T-helper 2 cell (primary cell): ENCODE data around the gene FCN1.
"Not testable (repeated sequence)": the region's sequence is repeated elsewhere in the genome, so short reads cannot be mapped to it uniquely, and the experiment has no call there.

Experiments used
- DNase-seq, 5 experiments: peaks; one replicate each; pipeline versions ENCODE4 v3.0.0 to v3.0.0-alpha.2; 2012 to 2022
- total RNA-seq, 2 donors: gene quantifications; one replicate each; lab custom pipeline; 2026; lab: John Stamatoyannopoulos, UW

The FCN1 gene
- 0 reads per million in 2 donors for total RNA-seq

DNA sequence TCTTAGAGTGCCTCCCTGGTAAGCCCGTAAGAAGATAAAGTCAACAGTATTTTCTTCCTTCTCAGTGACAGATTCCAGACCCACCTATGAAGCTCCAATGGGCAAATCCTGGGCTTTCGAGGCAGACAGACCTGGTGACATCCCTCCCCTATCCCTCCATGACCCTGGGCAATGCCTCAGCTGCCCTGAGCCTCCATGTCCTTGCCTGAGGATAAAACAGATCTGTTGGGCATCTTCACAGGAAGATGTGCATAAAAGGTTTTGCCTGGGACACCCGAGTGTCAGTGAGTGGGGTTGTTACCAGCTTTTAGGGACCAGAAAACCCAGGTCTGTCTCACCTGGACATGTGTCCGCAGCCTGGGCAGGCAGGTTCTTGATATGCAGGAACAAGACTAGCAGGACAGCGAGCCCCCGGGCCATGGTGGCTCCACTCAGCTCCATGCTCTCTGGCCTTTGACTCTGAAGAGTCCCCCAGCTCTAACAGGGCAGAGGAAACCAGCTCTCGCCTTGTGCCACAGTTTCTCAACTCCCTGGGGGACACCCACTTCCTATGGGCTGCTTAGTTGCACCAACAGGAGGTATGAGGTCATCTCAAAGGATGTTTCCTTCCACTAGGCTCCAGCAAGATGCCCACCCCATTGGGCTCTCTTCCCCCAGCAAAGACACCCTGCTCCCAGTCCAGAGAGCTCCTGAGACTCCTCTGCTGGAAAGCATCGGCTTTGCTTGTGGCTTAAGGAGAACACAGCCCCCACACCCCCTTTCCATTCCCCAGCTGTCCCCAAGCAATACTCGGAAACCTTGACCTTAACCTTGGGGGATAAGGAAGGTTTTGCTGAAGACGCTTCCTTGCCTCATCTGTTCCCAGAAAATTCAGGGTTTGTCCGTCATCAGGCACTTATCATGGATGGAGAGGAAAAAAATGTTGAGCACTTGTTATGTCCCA is at the start of gene FCN1:
Gene FCN1 (minus strand): TSS at position 482 of the 943 bp plus-strand sequence. CDS start 41 bp downstream, at position 441.
- no peak for DNase-seq

DNA sequence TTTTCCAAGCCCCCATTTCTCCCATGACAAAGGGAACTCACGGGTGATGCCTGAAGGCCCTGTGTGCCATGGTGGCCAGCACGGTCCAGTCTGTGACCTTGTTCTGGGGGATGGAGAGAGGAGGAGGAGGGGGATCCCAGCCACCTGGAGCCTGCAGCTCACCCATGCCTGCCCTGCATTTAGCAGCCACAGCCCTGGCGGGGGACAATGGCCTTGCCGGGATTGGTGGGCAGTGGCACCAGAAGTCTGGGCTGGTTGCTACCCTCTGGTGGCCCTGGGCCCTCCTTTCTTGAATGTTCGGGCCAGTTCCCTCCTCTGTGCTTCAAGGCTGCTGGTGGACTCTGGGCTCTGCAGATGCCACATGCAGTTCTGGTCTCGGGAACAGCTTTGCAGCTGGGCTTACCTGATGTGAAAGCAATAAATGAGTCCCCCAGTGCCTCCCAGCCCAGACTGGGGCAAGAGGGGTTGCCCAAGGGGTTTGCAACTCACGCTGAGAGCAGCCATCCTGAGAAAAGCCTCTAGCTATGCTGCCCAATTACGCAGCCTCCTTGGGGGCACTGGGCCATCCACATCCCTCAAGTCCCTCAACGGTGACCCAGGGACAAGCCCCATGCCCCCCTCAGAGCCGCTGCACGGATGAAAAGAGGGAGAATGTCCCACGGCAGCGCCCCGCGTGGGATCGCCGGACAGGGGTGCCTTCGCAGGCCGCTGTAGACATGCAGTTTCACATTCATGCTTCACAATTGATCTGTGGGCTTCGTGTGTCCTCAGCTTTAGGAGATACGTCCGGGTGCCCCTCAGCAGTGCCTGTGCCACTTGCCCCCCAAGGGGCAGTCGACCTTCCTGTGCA is 49.2 kb upstream of the FCN1 start:
- DNase-seq, result no peak

DNA sequence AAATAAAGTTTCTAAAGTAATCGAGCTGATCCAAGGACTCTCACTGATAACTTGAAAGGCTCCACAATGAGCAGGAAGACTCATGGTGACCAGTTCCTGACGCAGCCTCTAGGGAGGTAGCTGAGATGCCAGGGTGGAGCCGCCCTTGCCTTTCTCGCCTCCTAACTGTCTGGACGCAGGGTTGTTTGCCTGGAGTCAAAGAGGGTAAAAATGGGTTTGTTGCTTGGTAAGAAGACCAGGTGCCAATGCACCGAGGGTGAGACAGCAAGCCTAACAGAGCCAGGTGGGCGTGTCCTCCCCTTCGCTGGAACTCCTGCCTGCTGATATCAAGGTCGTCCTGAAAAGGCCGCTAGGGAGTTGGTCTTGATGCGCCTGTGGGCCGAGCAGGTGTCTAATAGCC is 48.6 kb upstream of the FCN1 start:
- DNase-seq, result no peak

DNA sequence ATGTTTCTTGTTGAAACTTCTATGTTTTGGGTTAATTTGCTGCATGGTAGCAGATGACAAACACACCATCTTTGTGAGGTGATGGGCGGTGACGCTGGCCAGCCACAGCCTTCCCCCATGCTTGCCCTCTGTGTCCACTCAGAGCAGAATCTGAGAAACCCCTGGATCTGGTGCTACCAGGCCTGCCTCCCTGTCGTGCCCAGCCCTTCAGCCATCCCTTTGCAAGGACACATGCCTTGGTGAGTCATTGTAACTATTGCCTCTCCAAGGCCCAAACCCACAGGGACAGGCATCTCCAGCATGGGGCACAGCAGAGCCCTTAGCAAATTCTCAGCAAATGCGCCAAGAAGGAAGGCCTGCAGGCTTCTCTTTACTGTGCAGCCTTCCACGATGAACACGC is 48.1 kb upstream of the FCN1 start:
- DNase-seq, result no peak

DNA sequence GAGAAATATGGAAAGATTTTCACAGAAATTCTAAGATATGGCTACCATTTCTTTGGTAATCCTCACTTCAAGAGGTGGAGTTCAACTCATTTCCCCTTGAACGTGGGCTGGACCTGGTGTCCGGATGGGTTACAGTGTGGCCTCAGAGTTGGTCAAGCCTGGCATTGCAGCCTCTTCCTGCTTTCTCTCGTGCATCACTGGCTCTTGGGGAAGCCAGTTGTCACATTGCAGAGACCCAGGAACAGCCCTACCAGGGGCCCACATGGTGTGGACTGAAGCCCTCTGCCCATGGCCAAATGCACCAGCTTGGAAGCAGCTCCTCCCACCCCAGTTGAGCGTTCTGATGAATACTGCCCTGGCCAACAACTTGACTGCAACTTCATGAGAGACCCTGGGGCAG is 47.7 kb upstream of the FCN1 start:
- no peak for DNase-seq

DNA sequence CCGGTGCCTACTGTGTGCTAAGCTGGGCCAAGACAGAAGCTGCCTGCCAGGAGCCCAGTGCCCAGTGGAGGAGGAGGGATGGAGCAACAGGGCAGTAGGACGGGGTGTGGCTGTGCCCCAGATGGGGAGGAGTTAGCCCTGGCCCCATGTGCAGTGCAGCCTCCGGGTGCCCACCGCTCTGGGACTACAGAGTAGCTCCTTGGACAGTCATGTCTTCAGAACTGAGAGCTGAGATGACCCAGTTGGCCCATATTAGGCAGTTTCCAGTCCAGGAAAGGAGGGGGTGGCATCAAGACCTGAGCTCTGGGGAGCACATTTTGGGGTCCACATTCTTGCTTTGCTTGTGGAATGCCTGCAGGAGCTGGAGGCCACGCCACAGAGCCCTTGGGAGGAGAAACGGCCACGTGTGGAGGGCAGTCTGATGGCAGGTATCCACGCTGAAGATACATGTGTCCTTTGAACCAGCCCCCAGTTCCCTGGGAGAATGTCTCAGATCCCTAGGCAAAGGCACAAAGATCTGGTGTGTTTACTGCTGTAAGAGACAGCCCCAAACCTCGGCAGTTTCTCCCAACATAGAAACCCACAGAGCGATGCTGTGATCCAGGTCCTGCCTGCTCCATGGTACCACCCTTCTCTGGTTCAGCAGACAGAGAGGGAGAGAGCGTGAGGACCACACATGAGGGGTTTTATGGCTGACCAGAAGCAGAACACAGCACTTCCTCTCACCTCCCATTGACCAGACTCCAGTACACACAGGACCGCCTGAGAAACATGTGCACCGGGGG is 46.8 kb upstream of the FCN1 start:
- DNase-seq, result no peak

DNA sequence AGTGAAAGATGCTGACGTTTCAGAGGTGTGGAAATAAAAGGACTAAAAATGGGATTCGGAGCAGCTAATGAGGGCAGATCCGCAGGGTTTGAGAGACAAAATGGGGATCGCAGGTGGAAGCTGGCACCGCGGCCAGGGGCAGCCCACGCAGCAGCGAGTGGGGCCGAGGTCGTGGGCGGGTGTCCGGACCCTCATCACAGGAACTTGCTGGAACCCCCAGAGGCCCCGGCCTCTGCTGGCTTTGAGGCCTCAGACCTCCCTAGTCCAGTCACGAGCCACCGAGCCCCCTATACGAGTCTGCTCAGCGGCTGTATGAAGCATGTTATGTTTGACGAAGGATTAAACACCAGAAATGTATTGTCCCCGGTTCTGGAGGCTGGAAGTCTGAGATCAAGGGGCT is 45.8 kb upstream of the FCN1 start:
- DNase-seq, result no peak

DNA sequence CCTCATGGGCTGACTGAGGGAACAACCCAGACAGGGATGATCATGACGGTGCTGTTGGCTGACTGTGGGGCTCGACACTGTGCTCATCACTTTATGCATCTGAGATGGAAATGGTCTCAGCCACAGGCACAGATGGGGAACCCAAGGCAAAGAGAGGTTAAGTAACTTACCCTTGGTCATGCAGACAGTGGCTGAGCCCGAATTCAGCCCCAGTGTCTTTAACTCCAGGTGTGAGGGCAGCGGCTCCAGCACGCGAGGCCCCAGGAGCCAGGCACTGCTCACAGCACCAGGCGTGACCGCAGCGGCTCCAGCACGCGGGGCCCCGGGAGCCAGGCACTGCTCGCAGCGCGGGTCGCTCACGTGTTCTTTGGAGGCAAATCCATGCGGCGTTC is 45.3 kb upstream of the FCN1 start:
- DNase-seq, result no peak

DNA sequence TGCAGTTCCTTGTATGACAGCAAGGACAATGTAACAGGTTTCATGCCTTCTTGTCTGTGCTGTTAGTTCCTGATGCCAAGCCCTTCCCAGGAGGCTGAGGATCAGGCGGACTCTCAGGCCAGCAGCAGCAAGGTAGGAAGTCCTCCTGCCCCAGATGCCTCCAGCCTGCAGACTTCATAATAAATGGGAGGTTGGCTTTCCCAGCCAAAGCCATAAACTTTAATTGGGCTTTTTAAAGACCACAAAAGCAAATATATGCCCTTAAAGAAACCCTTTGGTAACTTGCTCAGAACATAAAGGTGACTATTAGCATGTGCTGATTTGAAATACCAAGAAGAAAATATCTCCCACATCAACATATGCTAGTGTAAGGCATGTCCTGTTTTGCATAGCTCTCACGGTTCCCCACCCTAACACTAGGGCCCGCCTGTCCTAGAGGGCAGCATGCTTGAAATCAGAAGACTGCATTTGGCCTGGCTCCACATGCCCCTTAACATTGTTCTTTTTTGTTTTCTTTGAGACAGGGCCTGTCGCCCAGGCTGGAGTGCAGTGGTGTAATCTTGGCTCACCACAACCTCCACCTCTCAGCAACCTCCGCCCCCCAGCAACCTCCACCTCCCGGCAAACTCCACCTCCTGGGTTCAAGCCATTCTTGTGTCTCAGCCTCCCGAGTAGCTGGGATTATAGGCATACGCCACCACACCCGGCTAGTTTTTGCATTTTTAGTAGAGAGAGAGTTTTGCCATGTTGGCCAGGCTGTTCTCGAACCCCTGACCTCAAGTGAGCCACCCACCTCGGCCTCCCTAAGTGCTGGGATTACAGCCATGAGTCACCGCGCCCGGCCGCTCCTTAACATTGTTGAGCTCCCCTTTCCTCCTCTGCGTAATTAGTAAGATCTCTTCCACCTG is 44.6 kb upstream of the FCN1 start:
- DNase-seq, result no peak

DNA sequence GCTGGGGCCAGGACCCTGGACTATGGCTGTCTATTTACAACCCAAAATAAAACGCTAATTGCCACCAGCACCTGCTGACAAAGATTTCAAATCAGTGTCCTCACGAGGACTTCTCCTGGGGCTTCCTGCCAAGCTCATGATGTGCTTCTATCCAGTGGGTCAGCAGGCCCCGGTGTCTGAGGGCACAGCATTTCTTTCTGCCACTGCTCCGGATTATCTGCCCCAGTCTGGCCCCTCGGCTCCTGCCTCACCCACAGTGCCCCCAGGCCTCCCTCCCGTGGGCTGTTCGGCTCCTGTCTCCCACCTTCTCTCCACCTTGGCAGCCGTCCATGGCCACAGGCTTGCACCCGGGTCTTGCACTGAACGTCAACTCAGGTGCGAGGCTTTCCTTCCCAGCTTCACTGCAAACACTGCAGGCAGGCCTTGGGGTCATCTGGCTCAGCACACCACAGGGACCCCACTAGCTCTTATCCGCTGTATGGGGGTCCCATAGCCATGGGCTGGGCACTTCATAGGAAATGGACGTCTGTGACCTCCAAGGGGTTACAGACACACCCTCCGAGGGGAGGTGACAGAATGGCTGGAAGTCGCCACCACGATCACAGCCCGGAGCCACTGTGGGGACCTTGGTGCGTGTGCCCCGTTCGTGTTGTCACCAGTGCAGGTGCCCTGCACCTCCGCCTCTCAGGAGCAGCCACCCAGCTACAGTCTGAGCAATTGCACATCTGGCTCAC is 43.8 kb upstream of the FCN1 start:
- no peak for DNase-seq

DNA sequence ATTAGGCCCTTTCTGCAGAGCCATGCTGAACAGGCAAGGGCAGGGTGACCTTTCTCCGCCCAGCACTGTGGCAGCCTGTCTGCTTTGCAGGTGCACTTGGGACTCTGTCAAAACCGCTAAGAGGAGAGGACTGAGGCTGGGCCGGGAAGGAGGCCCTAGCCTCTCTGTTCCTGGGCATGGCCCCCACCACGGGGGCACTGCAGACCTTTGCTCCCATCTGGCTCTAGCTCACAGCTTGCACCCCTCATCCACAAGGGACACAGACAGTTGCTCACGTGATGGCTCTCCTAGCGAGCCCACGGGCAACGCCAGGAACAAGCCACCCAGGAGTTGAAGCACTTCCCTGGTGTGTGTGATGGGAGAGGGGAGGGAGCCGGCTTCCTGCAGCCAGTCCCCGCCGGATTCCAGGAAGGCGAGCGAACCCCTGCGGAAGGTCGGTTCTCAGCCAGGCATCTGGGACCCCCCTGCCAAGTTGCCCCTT is 43.0 kb upstream of the FCN1 start:
- DNase-seq, result no peak

DNA sequence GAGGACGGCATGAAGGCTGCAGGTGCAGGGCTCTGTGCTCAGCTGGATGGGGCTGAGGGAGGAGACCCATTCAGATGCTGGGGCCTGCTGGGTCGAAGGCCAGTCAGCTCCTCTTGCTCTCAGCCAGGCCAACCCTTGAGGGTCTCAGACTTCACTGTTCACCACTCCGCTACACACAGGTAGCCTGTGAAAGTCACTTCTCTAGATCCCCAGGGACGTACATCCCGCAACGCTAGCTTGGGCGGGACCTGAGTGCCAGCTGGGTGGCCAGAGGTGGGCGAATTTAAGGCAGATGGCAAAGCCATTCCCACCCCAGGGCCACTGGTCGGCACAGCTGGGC is 42.2 kb upstream of the FCN1 start:
- DNase-seq, result no peak

DNA sequence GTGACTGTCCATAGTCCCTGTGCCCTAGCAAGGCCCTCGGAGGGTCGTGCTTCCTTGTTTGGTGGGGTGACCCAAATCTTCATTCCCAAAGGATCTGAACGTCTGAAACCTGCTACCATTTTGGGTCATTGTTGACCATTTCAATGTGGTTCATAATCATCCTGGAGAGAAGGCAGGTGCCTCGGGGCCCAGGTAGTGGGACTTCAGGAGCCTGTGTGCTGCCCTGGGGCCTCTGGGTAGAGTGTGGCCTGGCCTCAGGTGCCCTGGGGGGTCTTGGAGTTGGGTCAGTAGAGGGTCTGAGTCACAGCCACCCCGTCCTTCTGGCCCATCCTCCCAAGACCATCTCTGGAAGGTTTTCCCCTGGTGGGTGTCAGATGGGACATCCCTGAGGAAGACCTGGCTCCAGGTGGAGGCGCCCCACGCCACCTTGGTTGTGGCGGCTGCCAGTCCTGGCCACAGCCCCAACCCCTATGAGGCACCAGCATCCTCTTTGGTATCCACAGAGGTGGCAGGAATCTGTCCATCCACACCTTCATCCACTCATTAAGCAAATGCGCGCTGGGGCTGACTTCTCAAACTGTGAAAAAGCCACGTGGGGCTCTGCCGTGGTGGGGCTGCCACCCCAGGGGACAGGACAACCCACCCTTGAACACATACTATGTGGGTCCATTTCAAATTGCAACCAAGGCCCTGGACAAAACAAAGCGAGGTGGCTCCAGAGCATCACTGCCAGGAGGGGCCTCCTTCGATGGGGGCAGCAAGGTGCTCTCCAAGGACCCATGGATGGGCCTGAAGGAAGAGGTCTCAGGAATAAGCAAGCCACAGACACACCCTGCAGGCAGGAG is 41.6 kb upstream of the FCN1 start:
- DNase-seq, result no peak

DNA sequence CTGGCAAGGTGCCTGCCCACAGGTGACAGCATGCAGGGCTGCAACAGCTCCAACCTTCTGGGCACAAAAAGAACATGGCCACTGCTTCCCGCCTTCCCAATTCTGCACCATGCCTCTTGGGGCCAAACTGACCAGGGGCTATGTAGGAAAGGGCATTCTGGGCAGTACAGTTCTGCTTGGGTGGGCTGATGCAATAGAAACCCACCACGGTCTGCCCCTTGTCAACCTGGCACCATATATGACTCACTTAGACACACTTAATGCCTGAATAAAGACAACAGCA is 40.2 kb upstream of the FCN1 start:
- DNase-seq, result no peak

DNA sequence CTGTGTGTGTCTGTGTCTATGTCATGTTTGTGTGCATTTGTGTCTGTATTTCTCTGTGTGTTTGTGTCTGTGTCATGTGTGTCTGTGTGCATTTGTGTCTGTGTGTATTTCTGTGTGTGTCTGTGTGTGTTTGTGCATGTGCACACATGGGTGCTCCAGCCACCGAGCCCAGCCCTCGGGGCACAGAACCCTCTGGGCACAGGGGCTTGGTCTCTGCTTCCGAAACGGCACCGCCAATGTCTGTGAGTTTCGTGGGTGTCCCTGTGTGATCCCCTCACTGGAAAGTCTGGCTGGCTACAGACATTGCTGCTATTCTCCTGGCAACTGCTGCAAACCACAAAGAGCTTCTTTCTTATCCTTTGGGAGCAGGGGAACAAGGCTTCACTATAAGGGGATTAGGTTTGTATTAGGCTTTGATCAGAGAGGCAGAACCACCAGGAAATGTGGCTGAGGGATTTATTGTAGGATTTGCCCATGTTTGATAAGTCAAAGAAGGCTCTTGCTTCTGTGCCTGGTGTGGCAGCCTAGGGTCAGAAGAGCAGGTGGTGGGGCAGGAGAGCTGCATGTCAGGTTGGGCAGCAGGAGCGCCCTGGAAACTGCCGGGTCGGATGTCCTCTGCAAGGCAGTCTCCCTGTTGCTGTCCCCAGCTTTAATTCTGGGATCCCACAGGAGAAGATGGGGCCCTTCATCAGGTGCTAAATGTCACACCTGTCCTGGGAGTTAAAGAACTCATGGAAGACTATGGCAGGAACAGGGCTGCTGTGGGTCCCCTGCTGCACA is 39.6 kb upstream of the FCN1 start:
- DNase-seq, result no peak

DNA sequence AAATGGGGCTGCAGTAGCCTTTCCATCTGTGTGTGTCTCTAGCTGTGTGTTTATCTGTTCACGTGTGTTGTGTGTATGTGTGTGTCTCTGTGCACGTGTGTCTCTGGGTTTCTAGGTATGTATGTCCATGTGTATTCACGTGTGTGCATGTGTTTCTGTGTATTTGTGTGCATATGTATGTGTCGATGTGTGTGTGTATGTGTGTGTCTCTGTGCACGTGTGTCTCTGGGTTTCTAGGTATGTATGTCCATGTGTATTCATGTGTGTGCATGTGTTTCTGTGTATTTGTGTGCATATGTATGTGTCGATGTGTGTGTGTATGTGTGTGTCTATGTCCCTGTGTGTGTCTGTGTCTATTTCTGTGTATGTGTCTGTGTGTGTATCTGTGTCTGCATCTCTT is 38.7 kb upstream of the FCN1 start:
- DNase-seq, result not testable (repeated sequence)

DNA sequence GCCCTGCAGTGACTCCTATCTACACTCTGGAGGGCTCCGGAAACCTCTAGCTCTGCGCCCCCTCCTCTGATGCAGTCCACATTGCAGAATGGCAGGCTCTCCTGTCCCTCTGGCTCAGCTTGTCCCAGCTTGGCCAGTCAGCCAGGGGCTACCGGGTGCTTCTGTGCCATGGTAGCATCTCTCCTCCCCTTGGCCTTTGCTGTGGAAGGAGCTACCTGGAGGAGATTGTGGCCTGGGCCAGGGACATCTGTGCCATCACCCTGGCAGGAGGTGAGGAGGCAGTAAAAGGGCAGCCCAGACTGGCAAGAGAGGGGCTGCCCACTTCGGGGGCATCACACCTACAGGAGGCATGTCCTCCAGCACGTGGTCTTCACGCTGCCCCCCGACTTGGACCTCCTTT is 38.1 kb upstream of the FCN1 start:
- DNase-seq, result no peak

DNA sequence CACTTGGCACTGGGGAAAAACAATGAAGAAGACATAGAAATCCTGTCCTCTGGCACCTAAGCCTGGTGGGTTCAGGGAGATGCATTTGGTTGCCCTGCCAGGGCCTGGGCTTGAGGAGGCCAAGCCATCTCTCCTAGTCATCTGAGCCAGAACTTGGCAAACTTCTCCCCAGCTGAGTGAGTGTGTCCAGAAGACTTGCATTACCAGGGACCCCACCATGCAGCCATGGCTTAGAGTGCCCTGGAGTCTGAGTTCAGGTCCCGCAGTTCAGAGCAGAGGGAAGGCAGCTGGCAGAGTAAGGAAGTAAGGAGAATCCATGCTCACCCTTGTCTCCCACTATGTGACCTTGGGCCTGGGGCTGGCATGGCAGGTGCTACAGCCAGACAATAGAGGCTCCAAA is 37.4 kb upstream of the FCN1 start:
- no peak for DNase-seq

DNA sequence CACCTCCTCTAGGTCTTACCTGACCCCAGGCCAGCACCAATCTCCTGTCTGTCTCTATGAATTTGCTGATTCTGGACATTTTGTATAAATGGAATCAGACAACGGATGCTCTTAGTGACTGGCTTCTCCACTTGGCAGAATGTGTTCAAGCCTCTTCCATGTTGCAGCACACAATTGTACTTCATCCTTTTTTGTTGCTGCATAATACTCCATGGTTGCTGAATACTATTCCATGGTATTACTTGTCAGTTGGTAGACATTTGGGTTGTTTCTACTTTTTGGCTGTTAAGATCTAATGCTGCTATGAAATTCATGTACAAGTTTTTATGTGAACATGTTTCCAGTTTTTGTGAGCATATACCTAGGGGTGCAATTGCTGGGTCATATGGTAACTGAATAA is 34.3 kb upstream of the FCN1 start:
- DNase-seq, result no peak

DNA sequence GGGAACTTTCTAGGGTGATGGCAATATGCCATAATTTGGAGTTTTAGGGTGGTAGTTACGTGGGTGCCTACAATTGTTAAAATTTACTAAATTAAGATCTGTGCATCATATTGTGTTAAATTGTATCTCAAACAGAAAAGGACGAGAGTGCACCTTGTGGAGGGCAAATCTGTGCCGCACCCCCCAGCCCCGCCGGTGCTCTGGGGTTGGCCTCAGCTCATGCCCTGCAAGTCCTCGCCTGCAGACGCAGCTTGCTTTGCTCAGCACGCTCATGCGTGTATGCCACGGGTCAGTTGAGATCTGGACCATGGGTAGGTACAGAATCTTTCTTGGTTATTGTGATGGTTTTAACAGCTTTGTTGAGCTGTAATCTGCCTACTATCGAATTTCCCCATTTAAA is 33.7 kb upstream of the FCN1 start:
- DNase-seq, result no peak
